Ishikawa (cell line): Measurements from ENCODE around the gene SRSF4.

Source experiments
- CEBPB ChIP-seq: IDR thresholded peaks from 2 replicates; pipeline ENCODE4 v1.6.1; 2012
- CREB1 ChIP-seq: IDR thresholded peaks from 2 replicates; pipeline ENCODE4 v1.6.1; 2012; ENCODE audit warnings: low read depth
- EGR1 ChIP-seq: IDR thresholded peaks from 2 replicates; pipeline ENCODE4 v1.6.1; 2012
- EP300 ChIP-seq: IDR thresholded peaks from 2 replicates; pipeline ENCODE4 v1.6.1; 2012; ENCODE audit warnings: borderline replicate concordance
- FOXM1 ChIP-seq: IDR thresholded peaks from 2 replicates; pipeline ENCODE4 v1.6.1; 2012; ENCODE audit warnings: low read depth, borderline replicate concordance
- NFIC ChIP-seq: IDR thresholded peaks from 2 replicates; pipeline ENCODE4 v1.6.1; 2012
- RAD21 ChIP-seq: IDR thresholded peaks from 2 replicates; pipeline ENCODE4 v1.6.1; 2012; ENCODE audit warnings: low read depth
- TAF1 ChIP-seq: IDR thresholded peaks from 2 replicates; pipeline ENCODE4 v1.6.1; 2012; ENCODE audit warnings: low read depth, mild to moderate bottlenecking
- TCF12 ChIP-seq: IDR thresholded peaks from 2 replicates; pipeline ENCODE4 v1.6.1; 2012; ENCODE audit warnings: low read depth
- TEAD4 ChIP-seq: IDR thresholded peaks from 2 replicates; pipeline ENCODE4 v1.6.1; 2012
- YY1 ChIP-seq: IDR thresholded peaks from 2 replicates; pipeline ENCODE4 v1.6.1; 2012; ENCODE audit warnings: low read depth
- ZBTB7A ChIP-seq: IDR thresholded peaks from 2 replicates; pipeline ENCODE4 v1.6.1; 2012; ENCODE audit warnings: low read depth
- TF ChIP-seq, protein P1 (sequence below): IDR thresholded peaks from 2 replicates; pipeline ENCODE4 v1.6.1; 2012; ENCODE audit warnings: low read depth, mild to moderate bottlenecking
- TF ChIP-seq, protein P2 (sequence below): IDR thresholded peaks from 2 replicates; pipeline ENCODE4 v1.6.1; 2012
- TF ChIP-seq, protein P3 (sequence below): IDR thresholded peaks from 2 replicates; pipeline ENCODE4 v1.6.1; 2012

The SRSF4 gene

DNA sequence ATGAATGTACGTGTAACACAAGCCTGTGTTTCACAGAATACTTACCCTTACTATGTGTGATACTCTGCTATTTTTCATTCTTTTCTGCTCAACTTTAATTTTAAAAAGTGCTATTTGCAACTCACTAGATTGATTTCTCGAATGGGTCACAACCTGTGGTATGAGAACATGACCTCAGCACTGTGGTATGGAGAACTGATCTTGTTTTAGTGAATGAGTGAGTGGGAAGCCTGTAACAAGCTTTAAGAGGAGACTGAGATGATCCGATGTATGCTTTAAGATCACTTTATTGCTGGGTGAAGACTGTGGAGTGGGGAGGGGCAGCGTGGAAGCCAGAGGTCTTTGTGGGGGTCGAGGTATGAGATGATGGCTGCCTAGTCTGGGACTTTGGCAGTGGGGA is 27.5 kb upstream of the SRSF4 start:
- TF ChIP-seq FOXM1 (no peak), CEBPB (no peak), YY1 (no peak), TAF1 (no peak), TEAD4 (no peak), RAD21 (no peak), NFIC (no peak), TCF12 (no peak), CREB1 (no peak)
- TF ChIP-seq, protein P1, sequence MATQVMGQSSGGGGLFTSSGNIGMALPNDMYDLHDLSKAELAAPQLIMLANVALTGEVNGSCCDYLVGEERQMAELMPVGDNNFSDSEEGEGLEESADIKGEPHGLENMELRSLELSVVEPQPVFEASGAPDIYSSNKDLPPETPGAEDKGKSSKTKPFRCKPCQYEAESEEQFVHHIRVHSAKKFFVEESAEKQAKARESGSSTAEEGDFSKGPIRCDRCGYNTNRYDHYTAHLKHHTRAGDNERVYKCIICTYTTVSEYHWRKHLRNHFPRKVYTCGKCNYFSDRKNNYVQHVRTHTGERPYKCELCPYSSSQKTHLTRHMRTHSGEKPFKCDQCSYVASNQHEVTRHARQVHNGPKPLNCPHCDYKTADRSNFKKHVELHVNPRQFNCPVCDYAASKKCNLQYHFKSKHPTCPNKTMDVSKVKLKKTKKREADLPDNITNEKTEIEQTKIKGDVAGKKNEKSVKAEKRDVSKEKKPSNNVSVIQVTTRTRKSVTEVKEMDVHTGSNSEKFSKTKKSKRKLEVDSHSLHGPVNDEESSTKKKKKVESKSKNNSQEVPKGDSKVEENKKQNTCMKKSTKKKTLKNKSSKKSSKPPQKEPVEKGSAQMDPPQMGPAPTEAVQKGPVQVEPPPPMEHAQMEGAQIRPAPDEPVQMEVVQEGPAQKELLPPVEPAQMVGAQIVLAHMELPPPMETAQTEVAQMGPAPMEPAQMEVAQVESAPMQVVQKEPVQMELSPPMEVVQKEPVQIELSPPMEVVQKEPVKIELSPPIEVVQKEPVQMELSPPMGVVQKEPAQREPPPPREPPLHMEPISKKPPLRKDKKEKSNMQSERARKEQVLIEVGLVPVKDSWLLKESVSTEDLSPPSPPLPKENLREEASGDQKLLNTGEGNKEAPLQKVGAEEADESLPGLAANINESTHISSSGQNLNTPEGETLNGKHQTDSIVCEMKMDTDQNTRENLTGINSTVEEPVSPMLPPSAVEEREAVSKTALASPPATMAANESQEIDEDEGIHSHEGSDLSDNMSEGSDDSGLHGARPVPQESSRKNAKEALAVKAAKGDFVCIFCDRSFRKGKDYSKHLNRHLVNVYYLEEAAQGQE, result no peak
- TF ChIP-seq, protein P2, sequence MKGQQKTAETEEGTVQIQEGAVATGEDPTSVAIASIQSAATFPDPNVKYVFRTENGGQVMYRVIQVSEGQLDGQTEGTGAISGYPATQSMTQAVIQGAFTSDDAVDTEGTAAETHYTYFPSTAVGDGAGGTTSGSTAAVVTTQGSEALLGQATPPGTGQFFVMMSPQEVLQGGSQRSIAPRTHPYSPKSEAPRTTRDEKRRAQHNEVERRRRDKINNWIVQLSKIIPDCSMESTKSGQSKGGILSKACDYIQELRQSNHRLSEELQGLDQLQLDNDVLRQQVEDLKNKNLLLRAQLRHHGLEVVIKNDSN, result no peak

DNA sequence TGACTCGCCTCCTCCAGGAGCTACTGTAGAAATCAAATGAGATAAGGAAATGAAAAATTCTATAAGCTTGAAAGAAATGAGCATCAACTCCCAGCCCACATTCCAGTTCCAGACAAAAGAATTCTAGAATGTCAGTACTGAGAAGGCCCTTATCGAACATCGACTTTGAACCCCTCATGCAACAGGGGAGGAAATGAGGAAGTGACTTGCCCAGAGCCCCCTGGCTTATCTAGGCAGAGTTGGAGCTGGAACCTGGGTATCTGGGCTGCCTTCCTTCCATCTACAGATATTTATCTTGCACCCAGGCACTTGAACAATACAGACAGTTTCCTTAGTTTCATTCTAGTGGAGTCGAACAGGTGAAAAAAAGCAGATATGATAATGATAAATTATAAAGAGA is 26.7 kb upstream of the SRSF4 start:
- no peak for TF ChIP-seq ZBTB7A
- no peak for TF ChIP-seq EGR1
- TF ChIP-seq, protein P1, result no peak
- TF ChIP-seq, protein P3, sequence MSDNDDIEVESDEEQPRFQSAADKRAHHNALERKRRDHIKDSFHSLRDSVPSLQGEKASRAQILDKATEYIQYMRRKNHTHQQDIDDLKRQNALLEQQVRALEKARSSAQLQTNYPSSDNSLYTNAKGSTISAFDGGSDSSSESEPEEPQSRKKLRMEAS, result no peak
- no peak for TF ChIP-seq RAD21
- no peak for TF ChIP-seq CREB1

DNA sequence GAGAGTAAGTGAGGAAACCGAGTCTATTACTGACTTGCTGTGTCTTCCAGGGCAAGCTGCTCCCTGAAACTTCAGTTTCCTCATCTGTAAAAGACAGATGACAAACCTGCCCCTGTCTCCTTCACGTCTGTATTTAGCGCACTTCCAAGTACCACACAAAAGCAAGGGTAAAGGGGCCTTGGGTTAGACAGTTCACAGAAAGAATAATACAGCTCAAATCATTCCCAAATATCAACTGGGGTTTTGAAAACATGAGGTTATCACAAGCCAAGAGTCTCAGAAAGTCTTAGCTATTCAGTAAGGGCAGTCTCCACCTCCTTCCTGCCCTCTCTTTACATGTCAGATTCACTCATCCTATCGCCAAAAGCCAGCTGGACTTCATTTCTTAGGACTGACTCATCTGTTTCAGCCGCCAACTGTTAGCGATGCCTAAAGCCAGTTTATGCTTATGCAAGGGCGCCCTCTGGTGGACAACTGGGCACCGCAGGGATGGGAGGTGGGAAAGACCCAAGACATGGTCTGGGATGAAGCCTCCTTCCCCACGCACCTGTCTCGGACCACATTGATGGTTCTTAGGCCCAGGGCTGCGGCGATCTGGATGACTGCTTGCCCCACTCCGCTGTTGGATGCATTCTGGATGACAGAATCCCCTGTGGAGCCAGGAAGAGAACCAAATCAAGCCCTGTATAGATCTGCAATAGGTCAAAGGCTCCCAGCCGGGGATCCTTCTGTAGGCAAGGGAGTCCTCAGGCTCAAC is 21.1 kb upstream of the SRSF4 start:
- peak; percentile 37; the same call in 1 of the 2 replicates for TF ChIP-seq EP300
- TF ChIP-seq ZBTB7A, result no peak
- no peak for TF ChIP-seq YY1
- TF ChIP-seq TCF12, result peak; percentile 59; the same call in 1 of the 2 replicates
- TF ChIP-seq, protein P2, result no peak
- no peak; the same call in 1 of the 2 replicates for TF ChIP-seq NFIC
- peak; percentile 79 for TF ChIP-seq TEAD4
- no peak for TF ChIP-seq EGR1
- no peak for TF ChIP-seq FOXM1
- TF ChIP-seq, protein P1, result no peak
- no peak for TF ChIP-seq CEBPB
- TF ChIP-seq, protein P3, result peak; percentile 45; the same call in 1 of the 2 replicates
- no peak for TF ChIP-seq TAF1
- TF ChIP-seq RAD21, result peak; percentile 97
- no peak for TF ChIP-seq CREB1

DNA sequence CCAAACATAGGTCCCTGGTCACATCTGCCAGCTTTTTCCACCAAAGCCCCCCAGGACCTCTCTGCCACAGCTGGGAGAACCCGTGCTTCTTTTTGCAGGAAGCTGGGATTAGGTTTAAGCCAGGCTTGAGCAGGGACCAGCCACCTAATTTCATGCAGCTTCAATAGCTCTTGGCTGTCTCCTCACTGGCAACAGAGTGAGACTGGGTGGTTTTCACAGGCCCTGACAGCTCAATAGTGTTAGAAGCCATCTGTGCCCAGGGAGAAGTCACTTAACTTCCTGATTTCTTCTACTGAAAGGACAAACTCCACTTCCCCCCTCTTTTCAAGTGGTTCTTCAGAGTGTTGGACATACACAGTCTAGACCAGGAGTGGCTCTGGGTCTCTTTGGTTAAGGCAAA is 20.4 kb upstream of the SRSF4 start:
- no peak for TF ChIP-seq EGR1
- TF ChIP-seq NFIC, result no peak

DNA sequence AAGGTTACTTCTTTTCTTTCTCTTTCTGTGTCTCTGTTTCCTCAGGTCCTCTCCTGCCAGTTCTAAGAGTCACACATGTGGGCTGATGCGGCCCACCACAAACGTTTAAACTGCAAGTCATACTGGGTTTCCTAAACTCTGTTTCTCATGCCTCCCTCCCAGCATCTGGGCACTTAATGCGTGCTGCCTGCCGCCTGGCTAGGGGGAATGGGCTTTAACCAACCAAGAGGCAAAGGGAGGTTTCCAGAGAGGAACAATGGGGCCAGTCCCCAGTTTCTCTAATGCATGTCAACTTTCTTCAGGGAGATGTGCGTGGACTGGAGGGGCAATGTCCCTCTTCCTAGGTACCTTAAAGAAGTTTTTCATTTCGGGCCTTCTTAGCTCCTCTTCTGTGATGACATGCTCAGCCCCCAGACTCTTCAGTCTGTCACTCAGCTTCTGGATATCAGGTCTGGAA is 19.9 kb upstream of the SRSF4 start:
- TF ChIP-seq FOXM1 (no peak), ZBTB7A (no peak), NFIC (no peak), EGR1 (no peak), YY1 (no peak), EP300 (no peak)
